ENCODE results near the gene TMIGD2. TPM values are rescaled to one million over a fixed set of nuclear protein-coding genes. Genes with fewer than 3 reads are reported as not detected.

The TMIGD2 gene
- polyA plus RNA-seq, 1 donor from 2014 or later: not detected

- Histone ChIP-seq H3K9me3 (ENCODE audit: low read length) (no peaks in the 10 kb centered on the region), H3K4me2 (ENCODE audit: low read length) (no peak overlapping the region), H3K79me2 (replicated peaks; ENCODE audit: insufficient read depth, low read length) (no peaks in the 10 kb centered on the region), H3K27me3 (ENCODE audit: insufficient read depth, low read depth, low read length) (no peaks in the 10 kb centered on the region), H3F3A (ENCODE audit: insufficient read depth, low read length, poor library complexity, severe bottlenecking) (no peaks in the 10 kb centered on the region), H3K9me2 (ENCODE audit: insufficient read depth, low read length) (no peaks in the 10 kb centered on the region), H3K36me3 (ENCODE audit: insufficient read depth, low read length) (no peaks in the 10 kb centered on the region), H3K9ac (ENCODE audit: low read length) (no peak overlapping the region), H2AFZ (ENCODE audit: low read depth, low read length) (no peak overlapping the region), H3K4me3 (ENCODE audit: low read length) (no peak overlapping the region), H3K27ac (ENCODE audit: low read length) (no peak overlapping the region), H4K20me1 (ENCODE audit: insufficient read depth) (no peaks in the 10 kb centered on the region)
- TF ChIP-seq SMC3 (conservative IDR thresholded peaks at IDR 0.05; ENCODE audit: poor library complexity): no peak
- TF ChIP-seq POLR2AphosphoS5 (IDR thresholded peaks at IDR 0.05): no peak
- no peak for TF ChIP-seq TAF1 (IDR thresholded peaks at IDR 0.05; ENCODE audit: low read depth)
- no peak for TF ChIP-seq RAD21 (conservative IDR thresholded peaks at IDR 0.05)
- no peak for TF ChIP-seq REST (IDR thresholded peaks at IDR 0.05; ENCODE audit: borderline replicate concordance)
- TF ChIP-seq EZH2 (IDR thresholded peaks at IDR 0.05; ENCODE audit: borderline replicate concordance, insufficient read depth, low read length, poor library complexity, severe bottlenecking): no peak
- TF ChIP-seq CTCF (IDR thresholded peaks at IDR 0.05; ENCODE audit: poor library complexity, severe bottlenecking): no peak
- no peak for TF ChIP-seq EP300 (conservative IDR thresholded peaks at IDR 0.05; ENCODE audit: poor library complexity, severe bottlenecking)
- TF ChIP-seq MXI1 (conservative IDR thresholded peaks at IDR 0.05; ENCODE audit: poor library complexity, severe bottlenecking): no peak
These were observed 35.8 kb upstream of the TMIGD2 start for GRCh38 chr19:4337906-4338440.

GRCh38 chr19:4334929-4335570 lies 32.9 kb upstream of the TMIGD2 start:
- no peak overlapping the region for H3K4me3 ChIP-seq (ENCODE audit: low read length)
- H4K20me1 ChIP-seq (ENCODE audit: insufficient read depth): no peaks in the 10 kb centered on the region
- no peak overlapping the region for H3K27ac ChIP-seq (ENCODE audit: low read length)
- no peaks in the 10 kb centered on the region for H3F3A ChIP-seq (ENCODE audit: insufficient read depth, low read length, poor library complexity, severe bottlenecking)
- no peaks in the 10 kb centered on the region for H3K79me2 ChIP-seq (replicated peaks; ENCODE audit: insufficient read depth, low read length)
- no peaks in the 10 kb centered on the region for H3K9me3 ChIP-seq (ENCODE audit: low read length)
- H3K4me2 ChIP-seq (ENCODE audit: low read length): no peak overlapping the region
- no peaks in the 10 kb centered on the region for H3K9me2 ChIP-seq (ENCODE audit: insufficient read depth, low read length)
- TF ChIP-seq MXI1 (conservative IDR thresholded peaks at IDR 0.05; ENCODE audit: poor library complexity, severe bottlenecking) (no peak), REST (IDR thresholded peaks at IDR 0.05; ENCODE audit: borderline replicate concordance) (no peak), SMC3 (conservative IDR thresholded peaks at IDR 0.05; ENCODE audit: poor library complexity) (no peak), CTCF (IDR thresholded peaks at IDR 0.05; ENCODE audit: poor library complexity, severe bottlenecking) (no peak), RAD21 (conservative IDR thresholded peaks at IDR 0.05) (no peak), EP300 (conservative IDR thresholded peaks at IDR 0.05; ENCODE audit: poor library complexity, severe bottlenecking) (no peak), POLR2AphosphoS5 (IDR thresholded peaks at IDR 0.05) (no peak), EZH2 (IDR thresholded peaks at IDR 0.05; ENCODE audit: borderline replicate concordance, insufficient read depth, low read length, poor library complexity, severe bottlenecking) (no peak), TAF1 (IDR thresholded peaks at IDR 0.05; ENCODE audit: low read depth) (no peak)
- no peaks in the 10 kb centered on the region for H3K27me3 ChIP-seq (ENCODE audit: insufficient read depth, low read depth, low read length)
- no peak overlapping the region for H2AFZ ChIP-seq (ENCODE audit: low read depth, low read length)
- no peak overlapping the region for H3K9ac ChIP-seq (ENCODE audit: low read length)
- H3K36me3 ChIP-seq (ENCODE audit: insufficient read depth, low read length): no peaks in the 10 kb centered on the region
